WTC11 (cell line): ENCODE results near the gene C12orf43. TPM values are rescaled to one million over a fixed set of nuclear protein-coding genes. Genes with fewer than 3 reads are reported as not detected.

Experiments used
- ATAC-seq: fragments of 200-7000 bp; cut with Tn5 transposase; 2 replicates; pipeline ENCODE4 v1.10.0; 2021; ENCODE audit warnings: mild to moderate bottlenecking, moderate library complexity
- CTCF ChIA-PET: fragments of 300-600 bp; sonication (Branson Sonifier 250); formaldehyde crosslinking; loops from one replicate; lab custom pipeline; 2021; ENCODE audit warnings: antibody characterized with exemption; lab: Charles Lee
- POLR2A ChIA-PET: fragments of 350-600 bp; sonication (Branson Sonifier 250); formaldehyde crosslinking; loops from one replicate; lab custom pipeline; 2021; ENCODE audit warnings: antibody characterized with exemption; lab: Charles Lee
- DNase-seq: peaks from one replicate; pipeline ENCODE4 v3.0.0; 2021; ENCODE audit warnings: low spot score
- H3K27ac Mint-ChIP-seq: 2 replicates; pipeline ENCODE4 v1.8.0; 2021; ENCODE audit warnings: mixed read lengths
- H3K27me3 Mint-ChIP-seq: 2 replicates; pipeline ENCODE4 v1.8.0; 2021; ENCODE audit warnings: low read depth, mild to moderate bottlenecking, moderate library complexity, mixed read lengths
- H3K36me3 Mint-ChIP-seq: 2 replicates; pipeline ENCODE4 v1.8.0; 2021; ENCODE audit warnings: mixed read lengths
- H3K4me1 Mint-ChIP-seq: 2 replicates; pipeline ENCODE4 v1.8.0; 2022; ENCODE audit warnings: mixed read lengths
- H3K4me3 Mint-ChIP-seq: 2 replicates; pipeline ENCODE4 v1.8.0; 2021; ENCODE audit warnings: mild to moderate bottlenecking, moderate library complexity, mixed read lengths
- H3K9me3 Mint-ChIP-seq: 2 replicates; pipeline ENCODE4 v1.8.0; 2021; ENCODE audit warnings: mixed read lengths
- CREM ChIP-seq: sonication (generic); formaldehyde crosslinking; IDR thresholded peaks from 2 replicates; pipeline ENCODE4 v1.8.1; 2022; ENCODE audit warnings: mild to moderate bottlenecking, missing genetic modification reagents, moderate library complexity
- ELF4 ChIP-seq: sonication (generic); formaldehyde crosslinking; IDR thresholded peaks from 2 replicates; pipeline ENCODE4 v1.8.1; 2022; ENCODE audit warnings: low read depth, mild to moderate bottlenecking, moderate library complexity, missing genetic modification reagents
- EMX1 ChIP-seq: fragments of 250-450 bp; sonication (Bioruptor Pico); IDR thresholded peaks from 2 replicates; pipeline ENCODE4 v1.8.0; 2021; ENCODE audit warnings: mild to moderate bottlenecking
- JUN ChIP-seq: sonication (generic); formaldehyde crosslinking; IDR thresholded peaks from 2 replicates; pipeline ENCODE4 v1.8.0; 2023; ENCODE audit warnings: mild to moderate bottlenecking, missing genetic modification reagents
- RORB ChIP-seq: fragments of 250-450 bp; sonication (Bioruptor Pico); IDR thresholded peaks from 2 replicates; pipeline ENCODE4 v1.9.0; 2021; ENCODE audit warnings: mild to moderate bottlenecking
- SMAD4 ChIP-seq: sonication (generic); formaldehyde crosslinking; IDR thresholded peaks from 2 replicates; pipeline ENCODE4 v1.8.0; 2022; ENCODE audit warnings: mild to moderate bottlenecking, missing genetic modification reagents
- SP1 ChIP-seq: sonication (generic); formaldehyde crosslinking; conservative IDR thresholded peaks from 2 replicates; pipeline ENCODE4 v1.8.1; 2022; ENCODE audit warnings: missing genetic modification reagents
- TP53 ChIP-seq: sonication (generic); formaldehyde crosslinking; IDR thresholded peaks from 2 replicates; pipeline ENCODE4 v1.8.1; 2023; ENCODE audit warnings: mild to moderate bottlenecking, missing genetic modification reagents
- ZNF317 ChIP-seq: sonication (generic); formaldehyde crosslinking; IDR thresholded peaks from 2 replicates; pipeline ENCODE4 v1.8.1; 2023; ENCODE audit warnings: low read depth, mild to moderate bottlenecking, moderate library complexity, missing genetic modification reagents, borderline replicate concordance
- total RNA-seq: library from RNA; stranded (reverse); gene quantifications from 3 replicates; pipeline ENCODE4 v1.2.3, GENCODE V29; 2021
- TF ChIP-seq, protein P1 (sequence below): fragments of 250-450 bp; sonication (Bioruptor Pico); IDR thresholded peaks from 2 replicates; pipeline ENCODE4 v1.9.0; 2021; ENCODE audit warnings: mild to moderate bottlenecking, borderline replicate concordance
- TF ChIP-seq, protein P2 (sequence below): sonication (generic); formaldehyde crosslinking; IDR thresholded peaks from 2 replicates; pipeline ENCODE4 v1.8.0; 2022; ENCODE audit warnings: mild to moderate bottlenecking, missing genetic modification reagents
- TF ChIP-seq, protein P3 (sequence below): sonication (generic); formaldehyde crosslinking; IDR thresholded peaks from 2 replicates; pipeline ENCODE4 v1.8.0; 2023; ENCODE audit warnings: missing genetic modification reagents, mild to moderate bottlenecking, borderline replicate concordance
- TF ChIP-seq, protein P4 (sequence below): sonication (generic); formaldehyde crosslinking; IDR thresholded peaks from 2 replicates; pipeline ENCODE4 v1.8.1; 2022; ENCODE audit warnings: mild to moderate bottlenecking, moderate library complexity, missing genetic modification reagents
- TF ChIP-seq, protein P5 (sequence below): fragments of 250-450 bp; sonication (Bioruptor Pico); IDR thresholded peaks from 2 replicates; pipeline ENCODE4 v1.9.0; 2021; ENCODE audit warnings: mild to moderate bottlenecking
- TF ChIP-seq, protein P6 (sequence below): sonication (generic); formaldehyde crosslinking; IDR thresholded peaks from 2 replicates; pipeline ENCODE4 v1.8.1; 2022; ENCODE audit warnings: mild to moderate bottlenecking, missing genetic modification reagents, moderate library complexity, borderline replicate concordance

C12orf43 gene
- total RNA-seq, 1 experiment from 2014 or later, result 20.7 TPM

DNA sequence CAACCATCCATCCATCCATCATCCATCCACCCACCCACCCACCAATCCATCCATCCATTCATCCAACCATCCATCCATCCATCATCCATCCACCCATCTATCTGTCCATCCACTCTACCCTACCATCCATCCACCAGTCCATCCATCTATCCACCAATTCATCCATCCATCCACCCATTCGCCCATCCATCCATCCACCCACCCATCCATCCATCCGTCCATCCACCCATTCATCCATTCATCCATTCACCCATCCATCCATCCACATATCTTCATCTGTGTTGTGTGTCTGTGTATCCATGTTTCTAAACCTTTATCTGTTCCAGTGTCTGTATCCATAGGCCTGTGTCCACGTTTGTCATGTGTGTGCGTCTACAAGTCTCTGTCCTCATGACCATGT is 28.1 kb downstream of the C12orf43 start (continued):
- TF ChIP-seq, protein P1, sequence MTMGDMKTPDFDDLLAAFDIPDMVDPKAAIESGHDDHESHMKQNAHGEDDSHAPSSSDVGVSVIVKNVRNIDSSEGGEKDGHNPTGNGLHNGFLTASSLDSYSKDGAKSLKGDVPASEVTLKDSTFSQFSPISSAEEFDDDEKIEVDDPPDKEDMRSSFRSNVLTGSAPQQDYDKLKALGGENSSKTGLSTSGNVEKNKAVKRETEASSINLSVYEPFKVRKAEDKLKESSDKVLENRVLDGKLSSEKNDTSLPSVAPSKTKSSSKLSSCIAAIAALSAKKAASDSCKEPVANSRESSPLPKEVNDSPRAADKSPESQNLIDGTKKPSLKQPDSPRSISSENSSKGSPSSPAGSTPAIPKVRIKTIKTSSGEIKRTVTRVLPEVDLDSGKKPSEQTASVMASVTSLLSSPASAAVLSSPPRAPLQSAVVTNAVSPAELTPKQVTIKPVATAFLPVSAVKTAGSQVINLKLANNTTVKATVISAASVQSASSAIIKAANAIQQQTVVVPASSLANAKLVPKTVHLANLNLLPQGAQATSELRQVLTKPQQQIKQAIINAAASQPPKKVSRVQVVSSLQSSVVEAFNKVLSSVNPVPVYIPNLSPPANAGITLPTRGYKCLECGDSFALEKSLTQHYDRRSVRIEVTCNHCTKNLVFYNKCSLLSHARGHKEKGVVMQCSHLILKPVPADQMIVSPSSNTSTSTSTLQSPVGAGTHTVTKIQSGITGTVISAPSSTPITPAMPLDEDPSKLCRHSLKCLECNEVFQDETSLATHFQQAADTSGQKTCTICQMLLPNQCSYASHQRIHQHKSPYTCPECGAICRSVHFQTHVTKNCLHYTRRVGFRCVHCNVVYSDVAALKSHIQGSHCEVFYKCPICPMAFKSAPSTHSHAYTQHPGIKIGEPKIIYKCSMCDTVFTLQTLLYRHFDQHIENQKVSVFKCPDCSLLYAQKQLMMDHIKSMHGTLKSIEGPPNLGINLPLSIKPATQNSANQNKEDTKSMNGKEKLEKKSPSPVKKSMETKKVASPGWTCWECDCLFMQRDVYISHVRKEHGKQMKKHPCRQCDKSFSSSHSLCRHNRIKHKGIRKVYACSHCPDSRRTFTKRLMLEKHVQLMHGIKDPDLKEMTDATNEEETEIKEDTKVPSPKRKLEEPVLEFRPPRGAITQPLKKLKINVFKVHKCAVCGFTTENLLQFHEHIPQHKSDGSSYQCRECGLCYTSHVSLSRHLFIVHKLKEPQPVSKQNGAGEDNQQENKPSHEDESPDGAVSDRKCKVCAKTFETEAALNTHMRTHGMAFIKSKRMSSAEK (CRISPR knock-in tag), result no peak
- no peak for TF ChIP-seq SMAD4 (CRISPR knock-in tag)
- TF ChIP-seq, protein P2, sequence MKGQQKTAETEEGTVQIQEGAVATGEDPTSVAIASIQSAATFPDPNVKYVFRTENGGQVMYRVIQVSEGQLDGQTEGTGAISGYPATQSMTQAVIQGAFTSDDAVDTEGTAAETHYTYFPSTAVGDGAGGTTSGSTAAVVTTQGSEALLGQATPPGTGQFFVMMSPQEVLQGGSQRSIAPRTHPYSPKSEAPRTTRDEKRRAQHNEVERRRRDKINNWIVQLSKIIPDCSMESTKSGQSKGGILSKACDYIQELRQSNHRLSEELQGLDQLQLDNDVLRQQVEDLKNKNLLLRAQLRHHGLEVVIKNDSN (CRISPR knock-in tag), result no peak
- TF ChIP-seq, protein P3, sequence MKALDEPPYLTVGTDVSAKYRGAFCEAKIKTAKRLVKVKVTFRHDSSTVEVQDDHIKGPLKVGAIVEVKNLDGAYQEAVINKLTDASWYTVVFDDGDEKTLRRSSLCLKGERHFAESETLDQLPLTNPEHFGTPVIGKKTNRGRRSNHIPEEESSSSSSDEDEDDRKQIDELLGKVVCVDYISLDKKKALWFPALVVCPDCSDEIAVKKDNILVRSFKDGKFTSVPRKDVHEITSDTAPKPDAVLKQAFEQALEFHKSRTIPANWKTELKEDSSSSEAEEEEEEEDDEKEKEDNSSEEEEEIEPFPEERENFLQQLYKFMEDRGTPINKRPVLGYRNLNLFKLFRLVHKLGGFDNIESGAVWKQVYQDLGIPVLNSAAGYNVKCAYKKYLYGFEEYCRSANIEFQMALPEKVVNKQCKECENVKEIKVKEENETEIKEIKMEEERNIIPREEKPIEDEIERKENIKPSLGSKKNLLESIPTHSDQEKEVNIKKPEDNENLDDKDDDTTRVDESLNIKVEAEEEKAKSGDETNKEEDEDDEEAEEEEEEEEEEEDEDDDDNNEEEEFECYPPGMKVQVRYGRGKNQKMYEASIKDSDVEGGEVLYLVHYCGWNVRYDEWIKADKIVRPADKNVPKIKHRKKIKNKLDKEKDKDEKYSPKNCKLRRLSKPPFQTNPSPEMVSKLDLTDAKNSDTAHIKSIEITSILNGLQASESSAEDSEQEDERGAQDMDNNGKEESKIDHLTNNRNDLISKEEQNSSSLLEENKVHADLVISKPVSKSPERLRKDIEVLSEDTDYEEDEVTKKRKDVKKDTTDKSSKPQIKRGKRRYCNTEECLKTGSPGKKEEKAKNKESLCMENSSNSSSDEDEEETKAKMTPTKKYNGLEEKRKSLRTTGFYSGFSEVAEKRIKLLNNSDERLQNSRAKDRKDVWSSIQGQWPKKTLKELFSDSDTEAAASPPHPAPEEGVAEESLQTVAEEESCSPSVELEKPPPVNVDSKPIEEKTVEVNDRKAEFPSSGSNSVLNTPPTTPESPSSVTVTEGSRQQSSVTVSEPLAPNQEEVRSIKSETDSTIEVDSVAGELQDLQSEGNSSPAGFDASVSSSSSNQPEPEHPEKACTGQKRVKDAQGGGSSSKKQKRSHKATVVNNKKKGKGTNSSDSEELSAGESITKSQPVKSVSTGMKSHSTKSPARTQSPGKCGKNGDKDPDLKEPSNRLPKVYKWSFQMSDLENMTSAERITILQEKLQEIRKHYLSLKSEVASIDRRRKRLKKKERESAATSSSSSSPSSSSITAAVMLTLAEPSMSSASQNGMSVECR (CRISPR knock-in tag), result no peak
- no peak for TF ChIP-seq JUN
- no peak for TF ChIP-seq ELF4
- no peak for TF ChIP-seq ZNF317 (CRISPR knock-in tag)
- TF ChIP-seq, all 79 proteins: peak for 0

DNA sequence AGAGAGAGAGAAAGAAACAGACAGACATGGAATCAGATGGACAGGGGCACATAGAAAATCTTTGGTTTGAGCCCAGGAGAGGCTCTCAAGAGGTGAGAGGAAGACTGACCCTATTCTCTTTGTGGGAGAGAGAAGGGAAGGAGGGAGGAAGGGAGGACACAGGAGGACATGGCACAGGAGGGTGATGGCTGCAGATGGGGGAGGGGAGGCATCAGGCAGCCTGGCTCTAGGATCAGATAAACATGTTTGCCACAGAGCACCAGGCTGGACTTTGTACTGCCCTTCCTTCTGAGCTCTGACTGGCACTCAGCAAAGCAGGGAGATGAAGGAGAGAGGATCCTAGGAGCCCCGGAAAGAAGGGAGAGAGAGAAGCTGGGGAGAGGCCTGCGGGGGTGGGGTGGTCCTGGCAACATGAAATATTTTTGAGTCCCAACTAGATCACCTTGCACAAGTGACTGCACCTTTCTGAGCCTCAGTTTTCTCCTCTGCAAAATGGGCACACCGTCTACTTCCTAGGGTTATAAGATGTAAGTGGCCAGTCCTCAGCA is 31.9 kb downstream of the C12orf43 start:
- ChIA-PET CTCF (interaction anchor here (1.4 to 1.8 kb wide), 3 partner anchors 13 to 344 kb away, joined by 3 to 10 read pairs (median 5); partner anchors contain the start of gene CABP1), POLR2A (interaction anchor here (2.8 kb wide), 1 partner anchor 12 kb away, joined by 7 read pairs; no protein-coding TSS in a partner anchor)
- peaks cover 9% of the 10 kb centered on the region for H3K9me3 Mint-ChIP-seq
- peak; percentile 30 for ATAC-seq
- TF ChIP-seq CREM (CRISPR knock-in tag) (no peak), TP53 (CRISPR knock-in tag) (no peak), RORB (CRISPR knock-in tag) (no peak), SP1 (CRISPR knock-in tag) (no peak), EMX1 (CRISPR knock-in tag) (no peak)
- TF ChIP-seq, protein P4, sequence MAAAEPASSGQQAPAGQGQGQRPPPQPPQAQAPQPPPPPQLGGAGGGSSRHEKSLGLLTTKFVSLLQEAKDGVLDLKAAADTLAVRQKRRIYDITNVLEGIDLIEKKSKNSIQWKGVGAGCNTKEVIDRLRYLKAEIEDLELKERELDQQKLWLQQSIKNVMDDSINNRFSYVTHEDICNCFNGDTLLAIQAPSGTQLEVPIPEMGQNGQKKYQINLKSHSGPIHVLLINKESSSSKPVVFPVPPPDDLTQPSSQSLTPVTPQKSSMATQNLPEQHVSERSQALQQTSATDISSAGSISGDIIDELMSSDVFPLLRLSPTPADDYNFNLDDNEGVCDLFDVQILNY (CRISPR knock-in tag), result no peak
- TF ChIP-seq, protein P5, sequence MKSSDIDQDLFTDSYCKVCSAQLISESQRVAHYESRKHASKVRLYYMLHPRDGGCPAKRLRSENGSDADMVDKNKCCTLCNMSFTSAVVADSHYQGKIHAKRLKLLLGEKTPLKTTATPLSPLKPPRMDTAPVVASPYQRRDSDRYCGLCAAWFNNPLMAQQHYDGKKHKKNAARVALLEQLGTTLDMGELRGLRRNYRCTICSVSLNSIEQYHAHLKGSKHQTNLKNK (CRISPR knock-in tag), result no peak
- TF ChIP-seq, protein P6, sequence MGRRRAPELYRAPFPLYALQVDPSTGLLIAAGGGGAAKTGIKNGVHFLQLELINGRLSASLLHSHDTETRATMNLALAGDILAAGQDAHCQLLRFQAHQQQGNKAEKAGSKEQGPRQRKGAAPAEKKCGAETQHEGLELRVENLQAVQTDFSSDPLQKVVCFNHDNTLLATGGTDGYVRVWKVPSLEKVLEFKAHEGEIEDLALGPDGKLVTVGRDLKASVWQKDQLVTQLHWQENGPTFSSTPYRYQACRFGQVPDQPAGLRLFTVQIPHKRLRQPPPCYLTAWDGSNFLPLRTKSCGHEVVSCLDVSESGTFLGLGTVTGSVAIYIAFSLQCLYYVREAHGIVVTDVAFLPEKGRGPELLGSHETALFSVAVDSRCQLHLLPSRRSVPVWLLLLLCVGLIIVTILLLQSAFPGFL (CRISPR knock-in tag), result no peak
- H3K27me3 Mint-ChIP-seq, result no peaks in the 10 kb centered on the region
- H3K4me1 Mint-ChIP-seq, result peaks cover 17% of the 10 kb centered on the region
- no peak for DNase-seq
- H3K4me3 Mint-ChIP-seq, result no peak overlapping the region
- H3K36me3 Mint-ChIP-seq, result no peaks in the 10 kb centered on the region
- H3K27ac Mint-ChIP-seq, result peak overlapping the region; percentile 11; the same call in 1 of the 2 replicates
